Nephron (organoid): ENCODE results near the gene ANGPT4.

Experiments
- H3K27ac Mint-ChIP-seq, 3 experiments: 2 replicates each; pipeline ENCODE4 v1.8.0; 2020; ENCODE audit warnings: mixed read lengths in 3 of 3, mild to moderate bottlenecking in 2 of 3, moderate library complexity in 1 of 3
- H3K27me3 Mint-ChIP-seq: 2 replicates; pipeline ENCODE4 v1.8.0; 2021; ENCODE audit warnings: low read depth, mild to moderate bottlenecking, moderate library complexity, mixed read lengths
- H3K36me3 Mint-ChIP-seq: 2 replicates; pipeline ENCODE4 v1.8.0; 2020; ENCODE audit warnings: low read depth, mixed read lengths
- H3K4me1 Mint-ChIP-seq: 2 replicates; pipeline ENCODE4 v1.8.0; 2020; ENCODE audit warnings: mixed read lengths
- H3K4me3 Mint-ChIP-seq, 3 experiments: 2 replicates each; pipeline ENCODE4 v1.8.0; 2020; ENCODE audit warnings: mild to moderate bottlenecking in 3 of 3, mixed read lengths in 3 of 3, moderate library complexity in 2 of 3
- H3K9me3 Mint-ChIP-seq: 2 replicates; pipeline ENCODE4 v1.8.0; 2020; ENCODE audit warnings: mixed read lengths
- CTCF ChIP-seq, 3 experiments: fragments of 200-600 bp; sonication (generic); IDR thresholded peaks; one replicate each; pipeline ENCODE4 v1.5.0; 2021; ENCODE audit warnings: antibody characterized with exemption in 3 of 3; ENCODE audit not compliant: unreplicated experiment in 3 of 3

Gene ANGPT4

DNA sequence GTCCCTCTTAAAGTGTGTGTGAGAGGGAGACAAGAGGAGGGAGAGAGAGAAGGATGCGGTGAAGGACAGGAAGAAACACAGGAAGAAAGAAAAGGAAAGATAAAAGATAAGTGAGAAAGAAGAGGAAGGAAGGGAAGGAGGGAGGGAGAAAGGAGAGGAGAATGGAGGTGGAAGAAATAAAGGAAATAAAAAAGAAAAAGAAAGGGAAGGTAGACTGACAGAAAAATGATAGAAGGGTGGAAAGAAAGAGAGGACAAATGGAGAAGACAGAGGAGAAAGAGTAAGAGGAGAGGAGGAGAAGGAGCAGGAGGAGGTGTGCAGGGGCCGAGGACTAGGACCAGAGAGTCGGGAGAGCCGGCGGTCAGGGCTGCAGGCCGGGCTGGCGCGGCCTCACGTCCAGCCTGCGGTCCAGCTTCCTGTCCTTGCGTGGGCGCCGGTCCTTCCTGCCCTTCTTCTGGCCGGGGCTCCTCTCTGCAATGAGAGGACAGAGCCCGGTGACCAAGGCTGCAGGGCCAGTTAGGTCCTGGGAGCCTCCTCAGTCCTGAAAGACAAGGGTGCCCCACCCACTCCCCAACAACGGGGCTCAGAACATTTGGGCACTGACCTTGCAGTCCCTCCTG, 44.0 kb upstream of the ANGPT4 start:
- Mint-ChIP-seq H3K4me1 (no peaks in the 10 kb centered on the region), H3K9me3 (no peaks in the 10 kb centered on the region), H3K4me3 (no peak overlapping the region), H3K27me3 (peaks cover 26% of the 10 kb centered on the region), H3K36me3 (no peaks in the 10 kb centered on the region), H3K27ac (no peak overlapping the region)
- TF ChIP-seq CTCF (IDR thresholded peaks at IDR 0.05; ENCODE audit: unreplicated experiment in 3 of 3) = no peak

DNA sequence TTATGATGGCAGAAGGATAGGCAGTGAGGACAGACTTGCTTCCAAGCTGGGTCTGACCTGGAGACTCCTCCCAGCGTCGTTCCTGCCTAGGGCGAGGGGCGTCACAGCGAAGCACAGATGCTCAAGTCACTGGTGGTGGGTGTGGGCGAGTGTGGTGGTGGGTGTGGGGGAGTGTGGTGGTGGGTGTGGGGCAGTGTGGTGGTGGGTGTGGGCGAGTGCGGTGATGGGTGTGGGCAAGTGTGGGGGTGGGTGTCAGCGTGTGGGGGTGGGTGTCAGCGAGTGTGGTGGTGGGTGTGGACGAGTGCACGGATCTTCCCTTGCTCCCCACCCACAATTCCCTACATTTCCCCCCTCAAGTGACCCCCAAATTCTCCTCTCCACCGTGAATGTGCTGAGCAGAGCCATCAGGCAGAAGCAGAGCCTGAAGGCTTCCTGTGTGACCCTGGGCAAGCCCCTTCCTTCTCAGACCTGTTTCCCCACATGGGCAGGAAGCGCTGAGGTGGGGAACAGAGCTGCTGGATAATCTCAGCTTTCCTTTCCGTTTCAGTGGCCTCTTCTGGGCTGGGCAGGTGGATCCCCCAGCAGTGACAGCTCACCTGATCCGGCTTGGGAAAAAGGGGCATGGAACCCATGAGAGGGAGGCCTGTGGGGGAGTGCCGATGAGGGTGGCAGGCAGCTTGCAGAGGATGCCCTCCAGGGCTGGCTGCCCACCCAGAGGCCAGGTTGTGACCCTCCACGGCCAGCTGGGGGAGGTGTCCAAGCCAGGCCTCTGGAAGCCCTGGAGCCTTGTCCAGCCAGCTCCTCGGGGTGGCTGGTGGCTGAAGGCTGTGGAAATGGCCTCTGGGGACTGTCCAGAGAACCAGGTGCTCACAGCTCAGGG, 43.0 kb upstream of the ANGPT4 start:
- peaks cover 31% of the 10 kb centered on the region for H3K27me3 Mint-ChIP-seq
- H3K4me3 Mint-ChIP-seq = no peak overlapping the region
- no peak overlapping the region for H3K27ac Mint-ChIP-seq
- no peaks in the 10 kb centered on the region for H3K4me1 Mint-ChIP-seq
- TF ChIP-seq CTCF (IDR thresholded peaks at IDR 0.05; ENCODE audit: unreplicated experiment in 3 of 3) = no peak
- no peaks in the 10 kb centered on the region for H3K9me3 Mint-ChIP-seq
- H3K36me3 Mint-ChIP-seq = no peaks in the 10 kb centered on the region

- Mint-ChIP-seq H3K4me1 (no peaks in the 10 kb centered on the region), H3K27ac (no peak overlapping the region), H3K4me3 (no peak overlapping the region), H3K9me3 (no peaks in the 10 kb centered on the region), H3K36me3 (no peaks in the 10 kb centered on the region), H3K27me3 (peaks cover 28% of the 10 kb centered on the region)
- peak in 1 of 3 experiments; percentile 15 for TF ChIP-seq CTCF (IDR thresholded peaks at IDR 0.05; ENCODE audit: unreplicated experiment in 3 of 3)
Measured at GRCh38 chr20:957544-957943, 41.4 kb upstream of the ANGPT4 start.

DNA sequence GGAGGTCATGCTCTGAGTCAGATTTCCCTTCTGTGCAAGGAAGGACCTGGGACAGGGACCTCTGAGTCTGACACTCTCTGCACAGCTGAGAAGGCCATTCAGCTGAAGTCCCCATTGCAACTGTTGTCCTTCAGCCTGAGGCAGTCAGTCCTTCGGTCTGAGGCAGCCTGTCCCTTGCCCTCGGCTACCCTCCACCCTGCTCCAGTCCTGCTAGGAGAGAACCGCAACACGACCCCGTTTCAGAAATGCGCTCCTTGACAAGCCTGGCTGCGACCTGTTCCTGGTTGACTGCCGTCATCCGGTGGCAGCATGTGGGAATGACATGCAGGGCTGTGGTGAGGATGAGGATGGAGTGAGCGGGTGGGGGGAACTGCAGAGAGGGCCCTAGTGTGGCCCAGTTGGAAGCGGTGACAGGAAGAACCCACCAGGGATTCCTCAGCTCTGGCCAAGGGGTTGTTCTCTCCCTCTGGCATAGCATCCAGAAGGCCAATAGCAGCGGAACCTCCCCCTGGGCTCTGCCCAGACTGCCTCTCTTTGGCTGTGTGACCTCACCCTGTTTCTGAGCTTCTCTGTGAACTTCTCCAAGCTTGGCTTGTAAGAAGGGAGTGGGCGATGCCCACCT, 40.3 kb upstream of the ANGPT4 start:
- H3K27me3 Mint-ChIP-seq = peaks cover 28% of the 10 kb centered on the region
- peak; percentile 97 to 98 (median 98) for TF ChIP-seq CTCF (IDR thresholded peaks at IDR 0.05; ENCODE audit: unreplicated experiment in 3 of 3)
- no peaks in the 10 kb centered on the region for H3K4me1 Mint-ChIP-seq
- no peak overlapping the region for H3K4me3 Mint-ChIP-seq
- no peaks in the 10 kb centered on the region for H3K9me3 Mint-ChIP-seq
- no peaks in the 10 kb centered on the region for H3K36me3 Mint-ChIP-seq
- peak overlapping the region in 1 of 3 experiments; percentile 36 for H3K27ac Mint-ChIP-seq

- Mint-ChIP-seq H3K36me3 (no peaks in the 10 kb centered on the region), H3K9me3 (no peaks in the 10 kb centered on the region), H3K27ac (no peak overlapping the region), H3K4me3 (no peak overlapping the region), H3K4me1 (no peaks in the 10 kb centered on the region), H3K27me3 (peaks cover 28% of the 10 kb centered on the region)
- TF ChIP-seq CTCF (IDR thresholded peaks at IDR 0.05; ENCODE audit: unreplicated experiment in 3 of 3) = no peak
Measured at GRCh38 chr20:955656-956055, 39.5 kb upstream of the ANGPT4 start.
